UCSD-AML1 (cell line): Measurements from ENCODE around the gene SLC22A23.
A peak's percentile ranks its signal among the peaks of the same experiment; 100 is the strongest.

Source experiments
- DNase-seq: peaks from one replicate; lab custom pipeline; 2025; ENCODE audit not compliant: unreplicated experiment; lab: John Stamatoyannopoulos, UW

SLC22A23 gene

DNA sequence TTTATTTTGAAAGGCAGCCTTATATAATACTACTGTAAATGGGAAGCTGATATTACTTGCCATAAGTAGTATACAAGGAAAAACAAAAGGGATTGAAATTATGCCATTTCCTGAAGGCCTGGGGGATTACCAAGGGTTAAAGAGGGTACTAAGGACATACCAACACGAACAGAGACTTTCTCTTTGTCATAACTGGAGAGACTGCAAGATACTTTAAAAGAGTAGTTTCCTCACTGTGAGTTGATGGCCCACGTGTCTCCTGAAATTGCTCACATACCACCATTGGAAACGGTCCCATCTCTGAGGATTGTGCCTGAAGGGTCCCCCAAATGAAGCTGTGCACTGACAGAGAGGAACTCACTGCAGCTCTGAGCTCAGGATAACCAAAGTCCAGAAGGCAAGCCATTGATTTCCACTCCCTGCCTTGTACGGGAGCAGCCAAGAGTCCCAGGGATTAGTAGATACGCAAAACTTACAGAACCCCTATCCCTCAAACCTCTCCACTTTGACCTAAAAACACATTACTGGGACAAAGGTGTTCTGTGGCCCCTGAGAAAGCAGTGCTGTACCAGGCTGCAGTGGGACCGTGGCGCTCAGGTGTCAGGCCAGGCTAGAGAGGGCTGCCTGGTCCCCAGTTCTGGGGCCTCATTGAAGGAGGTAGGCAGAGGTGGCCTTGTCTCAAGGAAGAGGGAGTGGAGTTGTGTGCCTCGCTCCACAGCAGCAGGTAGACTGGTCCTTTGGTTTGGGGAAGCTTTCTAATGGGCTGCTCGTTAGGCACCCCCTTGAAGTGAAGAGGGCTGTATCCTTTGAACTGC, 182.9 kb downstream of the SLC22A23 start:
- no peak for DNase-seq

- no peak for DNase-seq
Measured at GRCh38 chr6:3272911-3273547, 183.8 kb downstream of the SLC22A23 start.

DNA sequence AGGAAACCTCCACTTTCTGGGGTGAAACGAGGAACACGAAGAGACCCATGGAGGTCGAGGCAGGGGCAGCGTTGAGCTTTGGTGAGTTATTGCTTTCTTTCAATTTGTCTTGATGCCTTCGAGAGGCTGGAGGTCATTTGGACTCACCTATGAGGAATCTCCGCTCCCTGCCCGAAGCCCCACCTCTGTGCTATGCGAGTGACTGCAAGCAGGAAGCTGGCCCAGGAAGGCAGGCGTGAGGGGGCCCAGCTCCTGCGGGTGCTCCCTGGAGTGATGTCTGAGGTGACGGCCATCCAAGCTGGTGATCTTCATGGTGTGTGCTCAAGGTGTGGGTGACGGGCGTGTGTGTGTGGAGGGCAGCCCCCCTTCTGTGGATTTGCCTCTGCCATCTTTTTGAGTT, 185.1 kb downstream of the SLC22A23 start:
- no peak for DNase-seq

GRCh38 chr6:3270258-3270657, 186.6 kb downstream of the SLC22A23 start:
- no peak for DNase-seq

DNA sequence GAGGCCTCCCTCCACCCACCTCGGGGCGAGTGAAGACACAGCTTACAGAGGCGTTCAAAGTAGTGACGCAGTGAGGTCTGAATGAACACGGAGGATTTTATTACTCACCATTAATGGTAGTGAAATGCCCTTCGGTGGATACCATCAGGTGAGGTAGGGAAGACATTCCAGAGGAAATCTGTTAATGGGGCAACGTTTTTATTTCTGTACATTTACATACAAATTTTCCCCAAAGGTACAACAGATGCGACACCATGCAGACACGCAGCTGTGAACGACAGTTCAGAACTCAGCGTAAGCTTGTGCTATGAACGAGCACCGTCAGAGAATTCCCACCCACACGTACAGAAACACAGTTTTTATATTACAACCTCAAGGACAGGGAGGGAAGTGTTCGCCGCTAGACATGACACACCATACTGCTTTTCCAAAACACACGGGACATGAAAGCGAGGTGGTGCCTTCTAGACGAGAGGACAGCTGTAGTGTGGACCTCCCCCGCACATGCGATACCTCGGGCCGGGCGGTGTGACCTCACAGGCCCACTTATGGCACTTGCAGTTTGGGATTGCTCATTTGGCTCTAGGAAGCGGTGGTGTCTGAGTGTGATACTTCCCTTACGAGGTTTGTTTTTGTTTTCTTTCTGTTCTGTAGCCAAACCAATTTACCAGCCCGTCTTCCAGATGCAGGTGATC, 187.4 kb downstream of the SLC22A23 start:
- no peak for DNase-seq

GRCh38 chr6:3268680-3269079, 188.2 kb downstream of the SLC22A23 start:
- DNase-seq: no peak

GRCh38 chr6:3267162-3267561, 189.7 kb downstream of the SLC22A23 start:
- DNase-seq: no peak

- DNase-seq: no peak
Measured at GRCh38 chr6:3266170-3266569, 190.7 kb downstream of the SLC22A23 start.

DNA sequence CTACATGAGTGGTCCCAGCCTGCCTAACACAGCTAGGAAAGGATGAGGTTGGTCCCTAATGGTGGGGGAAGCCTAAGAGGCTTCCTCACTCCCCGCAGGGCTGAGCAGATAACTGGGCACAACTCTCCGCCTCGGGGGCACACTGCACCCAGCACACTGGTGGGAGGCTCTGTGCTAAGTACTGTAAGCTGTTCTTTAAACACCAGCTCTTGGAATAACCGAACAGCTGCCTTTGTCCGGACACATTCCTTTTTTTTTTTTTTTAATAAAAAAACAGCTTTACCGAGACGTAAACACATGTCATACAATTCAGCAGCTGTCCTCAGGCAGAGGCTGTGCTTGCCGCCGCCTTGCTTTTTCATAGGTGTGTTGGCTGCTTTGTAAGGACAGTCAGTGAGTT, 191.2 kb downstream of the SLC22A23 start:
- DNase-seq: no peak

GRCh38 chr6:3264356-3264755, 192.5 kb downstream of the SLC22A23 start:
- no peak for DNase-seq

- no peak for DNase-seq
Measured at GRCh38 chr6:3263096-3263495, 193.8 kb downstream of the SLC22A23 start.

GRCh38 chr6:3261921-3262320, 194.9 kb downstream of the SLC22A23 start:
- no peak for DNase-seq

- no peak for DNase-seq
Measured at GRCh38 chr6:3261518-3261820, 195.4 kb downstream of the SLC22A23 start.

- DNase-seq: no peak
Measured at GRCh38 chr6:3260772-3261517, 195.9 kb downstream of the SLC22A23 start.

DNA sequence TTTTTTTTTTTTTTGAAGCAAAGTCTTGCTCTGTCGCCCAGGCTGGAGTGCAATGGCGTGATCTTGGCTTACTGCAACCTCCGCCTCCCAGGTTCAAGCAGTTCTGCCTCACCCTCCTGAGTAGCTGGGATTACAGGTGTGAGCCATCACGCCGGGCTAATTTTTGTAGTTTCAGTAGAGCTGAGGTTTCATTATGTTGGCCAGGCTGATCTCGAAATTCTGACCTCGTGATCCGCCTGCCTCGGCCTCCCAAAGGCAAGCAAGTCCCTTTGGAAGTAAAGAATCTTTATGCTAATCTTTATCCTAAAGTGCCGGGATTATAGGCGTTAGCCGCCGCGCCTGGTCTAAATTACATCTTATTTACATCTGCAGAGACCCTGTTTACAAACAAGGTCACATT, 196.6 kb downstream of the SLC22A23 start:
- no peak for DNase-seq

- peak; percentile 49 for DNase-seq
Measured at GRCh38 chr6:3259491-3259958, 197.3 kb downstream of the SLC22A23 start.

DNA sequence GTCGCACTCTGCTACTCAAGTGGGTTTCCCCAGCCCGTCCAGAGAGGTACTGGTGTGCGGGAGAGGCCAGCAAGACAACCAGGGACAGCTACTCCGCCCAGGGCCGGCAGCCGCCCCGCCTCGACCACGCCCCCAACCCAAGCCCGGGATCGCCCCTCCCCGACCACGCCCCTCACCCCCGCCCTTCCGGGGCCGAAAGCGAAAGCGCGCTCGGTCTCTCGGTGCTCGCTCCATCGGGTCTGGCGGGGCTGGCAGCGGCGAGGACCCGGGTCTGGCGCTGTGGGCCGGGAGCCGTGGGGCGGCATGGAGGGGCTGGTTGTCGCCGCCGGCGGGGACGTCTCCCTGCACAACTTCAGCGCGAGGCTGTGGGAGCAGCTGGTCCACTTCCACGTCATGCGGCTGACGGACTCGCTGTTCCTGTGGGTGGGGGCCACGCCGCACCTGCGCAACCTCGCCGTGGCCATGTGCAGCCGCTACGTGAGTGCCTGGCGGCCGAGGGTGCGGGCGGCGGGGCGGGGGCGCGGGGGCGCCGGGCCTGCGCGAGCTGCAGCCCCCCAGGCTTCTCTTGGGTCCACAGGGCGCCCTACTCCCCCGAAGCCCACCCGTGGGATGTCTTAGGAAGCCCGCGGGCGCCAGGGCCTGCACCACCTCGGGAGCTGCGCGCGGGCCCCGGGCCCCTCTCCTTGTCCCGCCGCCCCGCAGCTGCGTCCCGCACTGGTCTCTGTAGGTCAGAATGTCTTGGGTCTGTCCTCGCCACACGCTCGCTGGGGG, 197.9 kb downstream of the SLC22A23 start, which contains the start of gene PSMG4:
TSS of gene PSMG4 (plus strand) at position 228 of the 771 bp plus-strand sequence. CDS start at position 304, 76 bp downstream.
- DNase-seq: peak; percentile 91

DNA sequence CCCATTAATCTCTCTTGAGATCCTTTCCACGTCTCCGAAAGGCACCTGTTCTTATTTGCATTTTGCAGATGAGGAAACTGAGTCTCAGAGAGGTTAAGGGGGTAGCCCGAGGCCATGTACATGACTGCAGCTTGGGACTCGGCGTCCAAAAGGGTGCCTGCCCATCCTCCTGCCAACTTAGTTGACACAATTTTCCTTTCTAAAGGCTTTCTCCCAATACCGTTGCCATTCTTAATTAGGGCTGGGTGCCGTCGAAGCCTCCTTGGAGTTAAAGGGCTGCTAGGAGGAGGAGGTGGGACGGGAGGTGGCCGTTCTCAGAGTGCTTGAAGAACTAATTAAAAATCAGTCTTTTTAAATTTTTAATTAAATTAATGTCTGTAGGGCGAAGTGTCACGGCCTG, 198.6 kb downstream of the SLC22A23 start:
- DNase-seq: no peak

DNA sequence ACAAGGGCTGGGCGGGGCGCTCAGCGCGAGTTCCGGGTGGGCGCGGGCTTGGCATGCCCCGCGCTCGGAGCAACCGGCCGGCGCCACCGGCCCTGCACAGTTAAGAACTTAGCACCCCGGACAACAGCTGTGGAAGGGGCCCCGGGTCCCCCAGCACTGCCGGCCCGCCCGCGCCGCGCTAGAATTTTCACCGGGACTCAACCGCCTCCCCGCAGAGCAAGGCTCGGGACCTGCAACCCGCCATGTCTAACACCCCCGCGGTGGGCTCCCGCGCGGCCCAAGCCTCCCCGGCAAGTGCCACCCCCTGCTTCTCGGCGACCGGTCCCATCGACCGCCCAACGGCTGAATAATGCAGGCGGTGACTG, 203.3 kb downstream of the SLC22A23 start:
- DNase-seq: no peak

- no peak for DNase-seq
Measured at GRCh38 chr6:3252861-3253596, 203.8 kb downstream of the SLC22A23 start.
